HepG2 (cell line): Measurements from ENCODE around the gene CFAP99. TPM values are rescaled to one million over a fixed set of nuclear protein-coding genes. Genes with fewer than 3 reads are reported as not detected.

Experiments
- ATF5 ChIP-seq: sonication (generic); formaldehyde crosslinking; IDR thresholded peaks from 2 replicates; pipeline ENCODE4 v1.4.0; 2020; ENCODE audit warnings: mild to moderate bottlenecking, low read depth, missing genetic modification reagents
- GATAD2A ChIP-seq: IDR thresholded peaks from 2 replicates; pipeline ENCODE4 v1.6.1; 2016
- HMGXB4 ChIP-seq, 2 experiments: sonication (generic) in 1 of 2; formaldehyde crosslinking in 1 of 2; IDR thresholded peaks; 2 replicates each; pipeline versions ENCODE4 v1.4.0 to v1.6.1; 2018 to 2020; ENCODE audit warnings: missing genetic modification reagents in 2 of 2, borderline replicate concordance in 1 of 2, low read depth in 1 of 2, mild to moderate bottlenecking in 1 of 2, missing biosample characterization in 1 of 2
- JDP2 ChIP-seq: sonication (generic); formaldehyde crosslinking; IDR thresholded peaks from 2 replicates; pipeline ENCODE4 v1.8.1; 2022; ENCODE audit warnings: missing genetic modification reagents, borderline replicate concordance
- NONO ChIP-seq, 2 experiments: fragments of 450-650 bp in 1 of 2; sonication (generic) in 1 of 2; formaldehyde crosslinking in 1 of 2; IDR thresholded peaks in 1 of 2; conservative IDR thresholded peaks in 1 of 2; 2 replicates each; pipeline versions ENCODE4 v1.6.1 to v1.8.0; 2017 to 2022; ENCODE audit warnings: mild to moderate bottlenecking in 1 of 2, missing genetic modification reagents in 1 of 2, moderate library complexity in 1 of 2
- NR2F6 ChIP-seq, 2 experiments: IDR thresholded peaks; 2 replicates each; pipeline ENCODE4 v1.6.1; 2016; ENCODE audit warnings: antibody characterized with exemption in 1 of 2, mild to moderate bottlenecking in 1 of 2
- PAWR ChIP-seq: sonication (generic); formaldehyde crosslinking; IDR thresholded peaks from 2 replicates; pipeline ENCODE4 v1.4.0; 2020; ENCODE audit warnings: missing genetic modification reagents, mild to moderate bottlenecking, borderline replicate concordance
- REXO4 ChIP-seq: sonication (generic); formaldehyde crosslinking; IDR thresholded peaks from 2 replicates; pipeline ENCODE4 v1.8.0; 2022; ENCODE audit warnings: missing genetic modification reagents, mild to moderate bottlenecking, borderline replicate concordance
- SKIL ChIP-seq: sonication (generic); formaldehyde crosslinking; IDR thresholded peaks from 2 replicates; pipeline ENCODE4 v1.8.0; 2022; ENCODE audit warnings: missing genetic modification reagents, mild to moderate bottlenecking, moderate library complexity, borderline replicate concordance
- TAF1 ChIP-seq: sonication (generic); formaldehyde crosslinking; IDR thresholded peaks from 2 replicates; pipeline ENCODE4 v1.4.0; 2020; ENCODE audit warnings: missing genetic modification reagents
- ZMYM4 ChIP-seq: sonication (generic); formaldehyde crosslinking; IDR thresholded peaks from 2 replicates; pipeline ENCODE4 v1.8.1; 2023; ENCODE audit warnings: mild to moderate bottlenecking, missing genetic modification reagents
- ZNF12 ChIP-seq: sonication (generic); formaldehyde crosslinking; IDR thresholded peaks from 2 replicates; pipeline ENCODE4 v1.5.0; 2020; ENCODE audit warnings: missing genetic modification reagents
- ZNF281 ChIP-seq: sonication (generic); formaldehyde crosslinking; IDR thresholded peaks from 2 replicates; pipeline ENCODE4 v1.4.0; 2020; ENCODE audit warnings: missing genetic modification reagents, borderline replicate concordance
- ZNF337 ChIP-seq: sonication (generic); formaldehyde crosslinking; IDR thresholded peaks from 2 replicates; pipeline ENCODE4 v1.5.1; 2020; ENCODE audit warnings: missing genetic modification reagents, low read depth, mild to moderate bottlenecking, borderline replicate concordance
- ZNF362 ChIP-seq: sonication (generic); formaldehyde crosslinking; IDR thresholded peaks from 2 replicates; pipeline ENCODE4 v1.4.0; 2020; ENCODE audit warnings: missing genetic modification reagents, mild to moderate bottlenecking, borderline replicate concordance
- ZNF607 ChIP-seq: sonication (generic); formaldehyde crosslinking; IDR thresholded peaks from 2 replicates; pipeline ENCODE4 v1.5.1; 2020; ENCODE audit warnings: missing genetic modification reagents, mild to moderate bottlenecking, borderline replicate concordance
- ZNF691 ChIP-seq: sonication (generic); formaldehyde crosslinking; IDR thresholded peaks from 2 replicates; pipeline ENCODE4 v1.4.0; 2020; ENCODE audit warnings: missing genetic modification reagents, low read depth, mild to moderate bottlenecking, borderline replicate concordance
- polyA plus RNA-seq, 8 experiments: library from polyadenylated mRNA; depleted of rRNA in 3 of 8; stranded (reverse) in 7 of 8; unstranded in 1 of 8; fragments of >200 nt; fragmentation: Illumina TruSeq in 4 of 8; extraction: Trizol in 4 of 8; gene quantifications; 2 replicates each; pipeline versions ENCODE4 v1.2.1 to v1.2.3, GENCODE V29; 2011 to 2016; ENCODE audit warnings: low read depth in 4 of 8, missing spikeins in 1 of 8, mixed read lengths in 1 of 8; ENCODE audit not compliant: insufficient read depth in 1 of 8
- total RNA-seq, 5 experiments: library from RNA; depleted of rRNA; stranded (reverse); fragments of >200 nt; fragmentation: Illumina TruSeq; extraction: Trizol; gene quantifications; 2 replicates each; pipeline ENCODE4 v1.2.3, GENCODE V29; 2016; ENCODE audit warnings: low read depth in 1 of 5

CFAP99 gene
- total and polyA plus RNA-seq, 2 of the 13 experiments (the other 11 are each of a cell fraction or from before 2014, with no cell fraction given) = not detected

- TF ChIP-seq SKIL (CRISPR knock-in tag) = no peak
- TF ChIP-seq ZNF337 (CRISPR knock-in tag) = no peak
- TF ChIP-seq PAWR (CRISPR knock-in tag) = no peak
- no peak; the same call in 1 of the 2 replicates for TF ChIP-seq ZNF281 (CRISPR knock-in tag)
- no peak for TF ChIP-seq REXO4 (CRISPR knock-in tag)
- peak; percentile 91 to 93 for TF ChIP-seq HMGXB4 (CRISPR knock-in tag; IDR thresholded peaks at IDR 0.05; ENCODE audit: borderline replicate concordance in 1 of 2, low read depth in 1 of 2)
- no peak for TF ChIP-seq ATF5
- TF ChIP-seq NONO (IDR thresholded peaks at IDR 0.05) = no peak
- 0 out of 2 replicates have a peak, but pooled peaks have one; percentile 54 for TF ChIP-seq NONO (CRISPR knock-in tag; conservative IDR thresholded peaks at IDR 0.05)
- TF ChIP-seq ZMYM4 (CRISPR knock-in tag) = peak; percentile 63; the same call in 1 of the 2 replicates
- TF ChIP-seq TAF1 = no peak
- TF ChIP-seq NR2F6 (IDR thresholded peaks at IDR 0.05) = no peak
- peak; percentile 26 for TF ChIP-seq NR2F6 (CRISPR knock-in tag; IDR thresholded peaks at IDR 0.05)
- no peak for TF ChIP-seq ZNF607 (CRISPR knock-in tag)
- TF ChIP-seq JDP2 (CRISPR knock-in tag) = no peak
- TF ChIP-seq ZNF12 (CRISPR knock-in tag) = no peak
- peak; percentile 52; the same call in 1 of the 2 replicates for TF ChIP-seq ZNF691 (CRISPR knock-in tag)
- TF ChIP-seq ZNF362 (CRISPR knock-in tag) = no peak; the same call in 1 of the 2 replicates
- peak; percentile 84 for TF ChIP-seq GATAD2A (CRISPR knock-in tag)
Measured at GRCh38 chr4:2441393-2442174, 22.8 kb downstream of the CFAP99 start (continued).
